Renal cortex interstitium (tissue), 11 donors: ENCODE measurements around the gene CDCA3. TPM values are rescaled to one million over a fixed set of nuclear protein-coding genes. Genes with fewer than 3 reads are reported as not detected.
"Not testable (repeated sequence)": the region's sequence is repeated elsewhere in the genome, so short reads cannot be mapped to it uniquely, and the experiment has no call there.

Experiments
- DNase-seq, 11 donors: peaks; one replicate each; pipeline ENCODE4 v3.0.0-alpha.2; 2013; ENCODE audit warnings: low read depth in 9 of 11, low spot score in 4 of 11; ENCODE audit errors: extremely low read depth in 1 of 11
- polyA plus RNA-seq, 3 donors: library from polyadenylated mRNA; unstranded; fragments of 120-200 nt; gene quantifications; one replicate each; pipeline ENCODE4 v1.2.1, GENCODE V29; 2013; ENCODE audit not compliant: insufficient read length in 3 of 3

Gene CDCA3
- polyA plus RNA-seq, 3 donors: 25.4 to 31.4 (median 28.5) TPM

GRCh38 chr12:6883683-6884082 lies 32.6 kb upstream of the CDCA3 start:
- no peak for DNase-seq

- no peak for DNase-seq
Measured at GRCh38 chr12:6883252-6883651, 32.2 kb upstream of the CDCA3 start.

- DNase-seq: not testable (repeated sequence)
Measured at GRCh38 chr12:6879824-6880223, 28.7 kb upstream of the CDCA3 start.

DNA sequence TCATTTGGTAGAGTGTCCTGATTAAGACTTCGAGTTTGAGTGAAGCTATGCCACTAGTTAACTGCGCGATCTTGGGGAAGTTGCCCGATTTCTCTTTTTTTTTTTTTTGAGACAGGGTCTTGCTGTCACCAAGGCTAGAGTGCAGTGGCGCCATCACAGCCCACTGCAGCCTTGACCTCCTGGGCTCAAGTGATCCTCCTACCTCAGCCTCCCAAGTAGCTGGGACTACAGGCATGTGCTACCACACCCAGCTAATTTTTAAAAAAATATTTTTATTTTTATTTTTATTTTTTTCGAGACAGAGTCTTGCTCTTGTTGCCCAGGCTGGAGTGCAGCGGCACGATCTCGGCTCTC lies 22.9 kb upstream of the CDCA3 start:
- not testable (repeated sequence) for DNase-seq

DNA sequence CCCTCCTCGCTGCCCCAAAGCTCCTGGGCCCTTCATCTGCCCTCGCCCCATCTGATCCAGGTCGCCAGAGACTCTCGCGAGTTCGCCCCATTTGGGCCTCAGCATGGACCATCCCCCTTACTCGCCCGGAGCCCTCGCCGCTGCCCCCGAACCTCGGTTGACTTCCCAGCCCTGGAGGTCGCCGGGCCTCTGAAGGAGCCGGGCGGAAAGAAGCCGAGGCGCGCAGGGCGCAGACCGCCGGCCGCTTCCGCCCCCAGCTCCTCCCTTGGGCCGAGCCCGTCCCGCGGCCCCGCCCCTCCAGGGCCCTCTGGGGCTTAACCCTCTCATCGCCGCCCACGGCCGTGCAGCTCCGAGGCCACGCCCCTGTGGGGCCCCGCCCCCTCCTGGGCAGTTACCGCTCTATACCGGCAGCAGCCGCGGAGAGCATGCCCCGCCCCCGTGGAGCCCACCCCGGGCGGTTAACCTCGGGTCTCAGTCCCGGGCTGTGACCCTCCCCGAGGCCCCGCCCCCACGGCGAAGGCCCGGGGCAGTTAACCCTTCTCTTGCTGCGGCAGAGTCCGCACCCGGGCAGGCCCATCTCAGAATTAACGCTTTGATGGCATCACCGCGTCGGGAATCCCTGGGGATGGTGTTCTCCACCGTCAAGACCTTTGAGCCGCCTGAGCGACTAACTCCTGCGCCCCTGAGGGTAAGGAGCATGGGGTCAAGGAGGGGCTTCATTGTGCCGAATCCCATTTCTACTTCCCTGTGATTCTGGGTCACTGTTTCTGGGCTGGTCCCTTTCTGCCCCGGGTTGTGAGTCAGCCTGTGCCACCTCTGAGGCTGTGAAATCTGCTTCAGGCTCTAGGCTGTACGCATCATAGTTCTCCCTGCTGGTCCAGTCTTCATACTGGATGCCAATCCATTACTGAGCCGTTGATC lies 22.3 kb upstream of the CDCA3 start, which contains the start of gene SPSB2:
SPSB2 (minus strand) TSS at position 210 of the 921 bp plus-strand sequence. CDS start 402 bp downstream, outside the sequence.
- DNase-seq: peak; percentile 93 to 99 (median 97)

GRCh38 chr12:6872073-6873048 lies 21.3 kb upstream of the CDCA3 start:
- DNase-seq: peak in 9 of 11 donors; percentile 53 to 83 (median 76)

DNA sequence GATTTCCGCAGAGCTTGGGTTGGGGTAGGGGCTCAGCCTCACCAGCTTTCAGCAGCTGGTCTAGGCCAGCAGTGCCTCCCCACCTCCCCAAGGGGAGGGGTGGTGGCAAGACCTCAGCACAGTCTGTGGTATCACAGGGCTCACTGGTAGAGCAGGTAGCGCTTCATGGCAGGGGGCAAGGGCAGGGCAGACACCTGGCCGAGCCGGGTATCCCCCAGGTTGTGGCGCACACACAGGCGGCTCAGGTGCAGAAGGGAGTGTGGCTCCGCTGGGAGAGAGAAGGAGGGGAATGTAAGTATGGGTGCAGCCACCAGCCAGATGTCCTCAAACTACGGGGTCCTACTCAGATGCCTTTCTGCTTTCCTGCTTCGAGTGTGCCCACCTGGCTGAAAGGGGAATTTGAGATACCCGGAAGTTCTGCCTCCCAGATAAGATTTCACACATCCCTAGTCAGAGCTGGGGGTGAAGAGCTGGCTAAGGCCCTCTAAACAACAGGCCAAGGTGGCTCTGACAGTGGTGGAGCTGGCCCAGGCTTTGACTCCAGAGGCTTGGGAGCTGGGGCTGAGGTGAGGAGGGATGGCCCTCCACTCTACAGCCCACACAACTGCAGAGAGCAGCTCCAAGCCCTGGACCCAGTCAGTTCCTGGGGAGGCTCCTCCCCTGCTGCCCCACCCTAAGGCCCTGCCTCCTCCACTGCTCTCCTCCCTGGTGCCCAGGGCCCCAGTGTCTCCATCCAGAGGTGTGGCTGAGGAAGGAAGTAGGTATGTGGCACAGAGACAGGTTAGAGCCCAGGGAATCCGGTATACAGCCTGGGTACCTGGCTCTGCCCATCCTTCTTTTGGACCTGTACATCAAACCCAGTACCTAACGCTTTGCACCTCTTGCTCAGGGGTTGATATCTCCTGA lies 20.2 kb upstream of the CDCA3 start:
- no peak for DNase-seq

GRCh38 chr12:6870304-6870703 lies 19.2 kb upstream of the CDCA3 start:
- DNase-seq: not testable (repeated sequence)

DNA sequence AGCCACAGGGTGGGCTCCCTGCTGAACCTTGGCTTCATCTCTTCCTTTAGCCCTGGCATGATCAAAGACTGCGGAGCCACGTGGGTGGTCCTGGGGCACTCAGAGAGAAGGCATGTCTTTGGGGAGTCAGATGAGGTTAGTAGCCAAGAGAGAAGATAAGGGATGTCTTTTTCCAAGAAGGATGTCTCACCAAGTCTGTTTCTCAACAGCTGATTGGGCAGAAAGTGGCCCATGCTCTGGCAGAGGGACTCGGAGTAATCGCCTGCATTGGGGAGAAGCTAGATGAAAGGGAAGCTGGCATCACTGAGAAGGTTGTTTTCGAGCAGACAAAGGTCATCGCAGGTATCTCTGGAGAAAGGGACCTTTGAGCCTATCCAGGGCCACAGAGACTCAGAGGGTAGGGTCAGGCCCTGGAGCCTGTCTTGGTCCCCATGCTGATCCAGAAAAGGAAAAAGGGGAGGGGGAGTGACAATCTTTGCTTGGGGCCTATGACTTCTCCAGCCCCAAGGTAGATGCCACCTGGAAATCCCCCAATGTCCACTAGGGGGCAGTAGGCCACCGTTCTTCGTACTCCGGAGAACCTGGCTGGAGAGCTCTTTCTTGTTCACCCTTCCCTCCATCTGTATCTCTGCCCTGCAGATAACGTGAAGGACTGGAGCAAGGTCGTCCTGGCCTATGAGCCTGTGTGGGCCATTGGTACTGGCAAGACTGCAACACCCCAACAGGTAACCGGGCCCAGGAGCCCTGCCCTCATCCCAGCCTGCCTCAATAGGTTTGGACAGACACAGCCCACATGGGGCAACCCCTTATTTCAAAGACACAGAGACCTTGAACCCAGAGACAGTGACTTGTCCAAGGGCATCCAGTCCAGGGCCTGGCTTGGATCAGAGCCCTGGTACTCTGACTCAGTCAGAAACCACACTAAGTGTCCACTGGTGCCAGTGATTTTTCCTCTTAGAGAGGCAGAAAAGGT lies 18.2 kb upstream of the CDCA3 start:
- DNase-seq: peak in 8 of 11 donors; percentile 70 to 84 (median 78)

GRCh38 chr12:6868211-6869048 lies 17.3 kb upstream of the CDCA3 start:
- DNase-seq: no peak

DNA sequence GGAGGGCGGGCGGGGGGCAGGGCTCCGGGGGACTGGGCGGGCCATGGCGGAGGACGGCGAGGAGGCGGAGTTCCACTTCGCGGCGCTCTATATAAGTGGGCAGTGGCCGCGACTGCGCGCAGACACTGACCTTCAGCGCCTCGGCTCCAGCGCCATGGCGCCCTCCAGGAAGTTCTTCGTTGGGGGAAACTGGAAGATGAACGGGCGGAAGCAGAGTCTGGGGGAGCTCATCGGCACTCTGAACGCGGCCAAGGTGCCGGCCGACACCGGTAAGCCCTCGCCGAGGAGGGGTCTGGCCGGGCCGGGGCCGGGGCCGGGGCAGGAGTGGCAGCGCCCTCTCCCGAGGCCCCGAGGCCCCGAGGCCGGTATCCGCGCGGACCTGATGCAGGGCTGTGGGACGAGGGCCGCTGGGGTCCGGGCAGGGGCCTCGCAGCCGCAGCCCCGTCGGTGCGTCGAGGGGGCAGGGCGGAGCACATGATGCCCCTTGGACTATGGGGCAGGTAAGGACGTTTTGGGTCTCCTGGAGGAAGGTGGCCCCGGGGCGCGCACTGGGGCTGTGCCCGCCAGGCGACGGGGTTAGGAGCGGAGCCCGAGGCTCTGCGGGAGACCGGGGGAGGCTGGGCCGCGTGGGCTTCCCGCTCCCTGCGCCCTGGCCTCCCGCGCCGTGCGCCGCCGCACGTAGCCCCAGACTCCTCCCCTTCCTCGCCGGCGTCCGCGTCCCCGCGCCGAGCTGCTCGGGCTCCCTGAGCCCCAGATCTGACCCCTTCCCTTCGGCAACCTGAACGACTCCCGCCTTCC lies 16.5 kb upstream of the CDCA3 start, which contains the start of gene TPI1:
TPI1 (plus strand) TSS at position 119 of the 798 bp plus-strand sequence; CDS start at position 155, 36 bp downstream.
- peak in 8 of 11 donors; percentile 61 to 79 (median 70) for DNase-seq

DNA sequence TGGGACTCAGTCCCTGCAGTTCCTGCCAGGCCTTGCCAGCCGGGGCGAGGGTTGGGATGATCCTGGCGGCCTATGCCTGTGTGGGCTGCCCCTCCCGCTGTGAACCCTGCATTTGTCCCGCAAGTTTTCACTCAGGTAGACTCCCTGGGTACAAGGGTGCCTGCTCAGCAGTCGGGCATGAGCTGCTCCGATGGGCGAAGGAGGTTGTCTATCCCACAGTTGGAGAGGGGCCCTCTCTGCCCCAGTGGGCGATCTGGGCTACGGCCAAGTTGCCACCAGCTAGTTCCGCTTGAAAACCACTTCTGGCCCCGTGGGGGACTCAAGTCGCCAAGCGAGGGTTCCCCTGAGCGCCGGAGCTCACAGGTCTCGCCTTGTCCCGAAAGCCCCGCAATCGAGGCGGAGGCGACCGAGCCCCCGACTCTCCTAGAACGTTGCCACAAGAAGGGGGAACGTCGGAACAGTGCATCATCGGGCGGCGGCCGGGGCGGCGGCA lies 15.9 kb upstream of the CDCA3 start:
- no peak for DNase-seq

- no peak for DNase-seq
Measured at GRCh38 chr12:6866163-6866919, 15.3 kb upstream of the CDCA3 start.

GRCh38 chr12:6865307-6865706 lies 14.2 kb upstream of the CDCA3 start:
- not testable (repeated sequence) for DNase-seq
